Hepatocyte (in vitro differentiated cells): ENCODE data around the gene IMMP2L.

Source experiments
- CTCF ChIP-seq: fragments of 200-600 bp; sonication (generic); IDR thresholded peaks from 2 replicates; pipeline ENCODE4 v1.5.1; 2016; ENCODE audit warnings: antibody characterized with exemption, mild to moderate bottlenecking; ENCODE audit not compliant: poor library complexity
- EZH2phosphoT487 ChIP-seq: fragments of 200-600 bp; sonication (generic); IDR thresholded peaks from one replicate; pipeline ENCODE4 v1.6.1; 2018; ENCODE audit warnings: antibody characterized with exemption, mild to moderate bottlenecking, low read depth, moderate library complexity; ENCODE audit not compliant: unreplicated experiment, severe bottlenecking

GRCh38 chr7:110764852-110765251 is 797.4 kb downstream of the IMMP2L start:
- TF ChIP-seq CTCF (no peak), EZH2phosphoT487 (no peak)
